ENCODE results near the gene PIK3R3.

GRCh38 chr1:46039571-46040052 is 92.8 kb downstream of the PIK3R3 start:
- TF ChIP-seq POLR2A (IDR thresholded peaks at IDR 0.05; ENCODE audit: low read depth, low read length) (no peak), TAF1 (IDR thresholded peaks at IDR 0.05; ENCODE audit: borderline replicate concordance, low read depth, low read length) (no peak)

Data from GM12892 (cell line).